Upper lobe of left lung (tissue), 4 donors: ENCODE results near the gene MROH7.

Experiments
- CTCF ChIP-seq, 6 experiments: fragments of 450-650 bp in 4 of 6; fragments of 200-600 bp in 2 of 6; sonication (generic) in 2 of 6; IDR thresholded peaks; one replicate each; pipeline ENCODE4 v1.5.1; 2016 to 2019; ENCODE audit warnings: antibody characterized with exemption in 6 of 6
- POLR2A ChIP-seq, 4 donors: fragments of 450-650 bp; IDR thresholded peaks; one replicate each; pipeline ENCODE4 v1.5.1; 2016 to 2017; ENCODE audit warnings: antibody characterized with exemption in 4 of 4, mild to moderate bottlenecking in 2 of 4

GRCh38 chr1:54754045-54754444, 112.5 kb downstream of the MROH7 start:
- TF ChIP-seq CTCF (IDR thresholded peaks at IDR 0.05) (no peak), POLR2A (IDR thresholded peaks at IDR 0.05) (no peak)
